ENCODE measurements around the gene KCNAB1. TPM values are rescaled to one million over a fixed set of nuclear protein-coding genes. Genes with fewer than 3 reads are reported as not detected.
A peak's percentile ranks its signal among the peaks of the same experiment; 100 is the strongest.

KCNAB1 gene
- total RNA-seq, 4 donors from 2014 or later: 0.20 to 3.0 (median 1.6) TPM

DNA sequence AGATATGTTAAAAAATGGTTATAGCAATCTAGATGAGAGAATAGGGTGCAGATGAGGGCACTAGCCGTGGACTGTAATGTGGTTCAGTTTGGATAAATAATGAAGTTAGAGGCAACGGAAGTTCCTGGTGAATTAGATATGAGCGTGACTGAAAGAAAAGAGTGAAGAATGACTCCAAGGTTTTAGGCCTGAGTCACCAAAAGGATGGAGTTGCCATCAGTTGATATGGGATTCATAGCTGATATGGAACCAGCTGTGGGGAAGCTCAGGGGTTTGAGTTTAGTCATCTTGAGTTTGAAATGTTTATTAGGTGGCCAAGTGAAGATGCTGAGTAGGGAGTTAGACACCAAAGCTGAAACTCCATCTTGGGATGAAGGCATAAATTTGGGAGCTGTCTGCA lies 368.4 kb downstream of the KCNAB1 start:
- Histone ChIP-seq H3K4me3 (no peak overlapping the region), H3K36me3 (no peaks in the 10 kb centered on the region), H3K27me3 (no peaks in the 10 kb centered on the region), H3K9me3 (no peaks in the 10 kb centered on the region), H3K27ac (no peak overlapping the region), H3K4me1 (peaks cover 2 to 20% (median 3%) of the 10 kb centered on the region in 4 donors)
- no peak for DNase-seq
- in situ Hi-C loops (cut with MboI; ENCODE audit: low pct_ligation_motif_present in 1 of 4, low pct_unique_long_range_greater_than_20kb in 1 of 4, low sequenced_read_pairs in 3 of 4) (no loop called here), intact Hi-C loops (cut with DNase I; ENCODE audit: low total_unique reads) (no loop called here)
- WGBS, 2 donors (ENCODE audit: low coverage in 1 of 2): 96 to 97% methylated on average over 3 of the region's 3 CpGs
- TF ChIP-seq POLR2A (IDR thresholded peaks at IDR 0.05): no peak

DNA sequence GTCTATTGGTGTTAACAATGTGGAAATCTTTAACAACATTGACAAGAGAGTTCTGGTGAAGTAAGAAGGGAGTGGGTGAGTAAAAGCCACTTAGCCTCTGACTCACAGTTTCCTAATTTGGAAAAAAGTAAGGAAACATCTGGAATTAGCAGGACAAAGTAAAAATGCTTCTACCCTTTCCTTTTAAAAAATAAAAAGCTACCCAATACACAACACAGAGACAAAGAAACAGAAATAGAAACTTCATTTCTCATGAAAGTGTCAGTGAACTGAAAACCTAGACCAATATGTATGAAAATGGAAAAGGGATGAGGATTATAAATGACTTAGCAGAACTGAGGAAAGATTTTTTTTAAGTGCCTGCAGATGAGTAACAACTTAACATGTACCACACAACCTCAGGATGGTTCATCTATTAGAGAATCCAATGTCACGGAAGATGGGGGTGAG lies 369.1 kb downstream of the KCNAB1 start:
- peaks cover 0 to 13% (median 1%) of the 10 kb centered on the region in 4 donors for H3K4me1 ChIP-seq
- WGBS, 2 donors (ENCODE audit: low coverage in 1 of 2): 83 to 86% methylated on average over 1 of the region's 1 CpG
- DNase-seq: no peak
- no peaks in the 10 kb centered on the region for H3K9me3 ChIP-seq
- intact Hi-C loops (cut with DNase I; ENCODE audit: low total_unique reads) (no loop called here), in situ Hi-C loops (cut with MboI; ENCODE audit: low pct_ligation_motif_present in 1 of 4, low pct_unique_long_range_greater_than_20kb in 1 of 4, low sequenced_read_pairs in 3 of 4) (no loop called here)
- TF ChIP-seq POLR2A (IDR thresholded peaks at IDR 0.05) (no peak), POLR2AphosphoS5 (IDR thresholded peaks at IDR 0.05) (peak in 1 of 3 donors; percentile 10)
- H3K27me3 ChIP-seq: no peaks in the 10 kb centered on the region
- no peaks in the 10 kb centered on the region for H3K36me3 ChIP-seq
- peak overlapping the region; percentile 5 to 23 (median 12) for H3K27ac ChIP-seq
- no peak overlapping the region for H3K4me3 ChIP-seq

DNA sequence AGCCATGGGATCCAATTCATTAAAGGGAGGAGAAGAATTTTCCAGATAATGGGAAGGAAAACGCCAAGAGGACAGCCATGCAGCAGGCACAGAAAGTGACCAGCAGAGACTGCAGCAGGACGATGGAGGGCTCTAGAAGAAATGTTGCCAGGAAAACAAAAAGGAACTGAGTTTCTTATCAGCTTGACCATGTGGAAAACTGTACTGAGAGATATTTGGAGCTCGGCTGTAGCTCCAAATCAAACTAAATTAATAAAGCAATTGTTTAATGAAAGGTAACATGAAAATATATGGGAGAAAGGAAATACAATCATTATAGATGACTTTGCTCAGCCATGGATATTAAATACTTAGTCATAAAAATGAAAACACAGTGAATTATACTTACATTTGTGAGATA lies 370.8 kb downstream of the KCNAB1 start:
- intact Hi-C loops (cut with DNase I; ENCODE audit: low total_unique reads) (no loop called here), in situ Hi-C loops (cut with MboI; ENCODE audit: low pct_ligation_motif_present in 1 of 4, low pct_unique_long_range_greater_than_20kb in 1 of 4, low sequenced_read_pairs in 3 of 4) (no loop called here)
- 71 to 72% methylated on average over 3 of the region's 3 CpGs for WGBS, 2 donors (ENCODE audit: low coverage in 1 of 2)
- H3K9me3 ChIP-seq: no peaks in the 10 kb centered on the region
- DNase-seq: no peak
- H3K27me3 ChIP-seq: no peaks in the 10 kb centered on the region
- no peak overlapping the region for H3K4me3 ChIP-seq
- no peak overlapping the region for H3K27ac ChIP-seq
- TF ChIP-seq POLR2AphosphoS5 (IDR thresholded peaks at IDR 0.05): no peak
- no peak for TF ChIP-seq EP300 (IDR thresholded peaks at IDR 0.05; ENCODE audit: low read depth)
- TF ChIP-seq POLR2A (IDR thresholded peaks at IDR 0.05): no peak
- TF ChIP-seq, protein P1, sequence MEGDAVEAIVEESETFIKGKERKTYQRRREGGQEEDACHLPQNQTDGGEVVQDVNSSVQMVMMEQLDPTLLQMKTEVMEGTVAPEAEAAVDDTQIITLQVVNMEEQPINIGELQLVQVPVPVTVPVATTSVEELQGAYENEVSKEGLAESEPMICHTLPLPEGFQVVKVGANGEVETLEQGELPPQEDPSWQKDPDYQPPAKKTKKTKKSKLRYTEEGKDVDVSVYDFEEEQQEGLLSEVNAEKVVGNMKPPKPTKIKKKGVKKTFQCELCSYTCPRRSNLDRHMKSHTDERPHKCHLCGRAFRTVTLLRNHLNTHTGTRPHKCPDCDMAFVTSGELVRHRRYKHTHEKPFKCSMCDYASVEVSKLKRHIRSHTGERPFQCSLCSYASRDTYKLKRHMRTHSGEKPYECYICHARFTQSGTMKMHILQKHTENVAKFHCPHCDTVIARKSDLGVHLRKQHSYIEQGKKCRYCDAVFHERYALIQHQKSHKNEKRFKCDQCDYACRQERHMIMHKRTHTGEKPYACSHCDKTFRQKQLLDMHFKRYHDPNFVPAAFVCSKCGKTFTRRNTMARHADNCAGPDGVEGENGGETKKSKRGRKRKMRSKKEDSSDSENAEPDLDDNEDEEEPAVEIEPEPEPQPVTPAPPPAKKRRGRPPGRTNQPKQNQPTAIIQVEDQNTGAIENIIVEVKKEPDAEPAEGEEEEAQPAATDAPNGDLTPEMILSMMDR (IDR thresholded peaks at IDR 0.05): no peak
- H3K4me1 ChIP-seq: peaks cover 0 to 4% (median 1%) of the 10 kb centered on the region in 4 donors
- no peaks in the 10 kb centered on the region for H3K36me3 ChIP-seq

DNA sequence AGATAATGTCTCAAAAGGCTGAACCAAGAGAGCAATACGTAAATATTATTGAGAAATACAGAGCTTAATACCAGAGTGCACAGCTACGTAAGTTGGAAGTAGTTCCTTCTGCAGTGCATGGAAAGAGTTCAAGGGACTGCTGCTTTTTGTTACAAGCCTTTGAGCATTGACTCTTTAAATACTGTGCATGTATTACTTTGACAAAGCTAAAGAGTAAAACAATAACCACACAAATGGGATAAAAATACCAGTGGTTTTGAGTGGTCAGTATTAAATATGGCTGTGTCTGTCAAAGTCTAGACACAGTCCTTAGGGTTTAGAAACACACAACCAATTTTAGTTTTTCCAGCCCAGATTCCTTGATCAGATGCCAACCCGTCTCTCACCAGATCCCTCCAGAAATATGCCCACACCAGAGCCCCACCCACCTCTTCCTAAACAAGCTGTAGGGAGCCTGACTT lies 372.5 kb downstream of the KCNAB1 start:
- Histone ChIP-seq H3K27ac (peak overlapping the region in 3 of 4 donors; percentile 36 to 59 (median 57)), H3K4me1 (peaks cover 0 to 3% (median under 1%) of the 10 kb centered on the region in 4 donors), H3K4me3 (no peak overlapping the region), H3K27me3 (no peaks in the 10 kb centered on the region), H3K9me3 (no peaks in the 10 kb centered on the region), H3K36me3 (no peaks in the 10 kb centered on the region)
- peak in 1 of 3 donors; percentile 43 for TF ChIP-seq POLR2AphosphoS5 (IDR thresholded peaks at IDR 0.05)
- TF ChIP-seq, protein P1 (IDR thresholded peaks at IDR 0.05): no peak
- intact Hi-C loops (cut with DNase I; ENCODE audit: low total_unique reads): no loop called here
- DNase-seq: no peak
- 74% methylated on average over 3 of the region's 3 CpGs for WGBS, 2 donors (ENCODE audit: low coverage in 1 of 2)
- in situ Hi-C loops (cut with MboI; ENCODE audit: low pct_ligation_motif_present in 1 of 4, low pct_unique_long_range_greater_than_20kb in 1 of 4, low sequenced_read_pairs in 3 of 4): no loop called here

DNA sequence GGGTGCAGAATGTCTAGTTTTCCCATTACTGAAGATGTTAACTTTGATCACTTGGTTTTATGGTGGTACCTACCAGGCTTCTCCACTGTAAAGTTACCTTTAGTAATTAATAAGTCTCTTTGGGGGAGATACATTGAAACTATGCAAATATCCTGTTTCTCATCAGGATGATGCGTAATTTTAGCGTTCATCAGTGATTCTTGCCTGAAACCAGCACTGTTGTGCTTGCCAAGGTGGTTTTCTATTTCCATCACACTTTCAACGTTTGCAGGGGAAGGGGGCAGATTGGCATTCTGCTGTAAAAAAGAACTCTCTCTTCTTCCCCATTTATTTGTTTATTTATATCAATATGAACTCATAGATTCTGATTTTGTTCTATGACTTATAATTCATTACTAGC lies 373.5 kb downstream of the KCNAB1 start:
- TF ChIP-seq EP300 (IDR thresholded peaks at IDR 0.05; ENCODE audit: low read depth) (no peak), POLR2AphosphoS5 (IDR thresholded peaks at IDR 0.05) (no peak), POLR2A (IDR thresholded peaks at IDR 0.05) (no peak)
- TF ChIP-seq, protein P1 (IDR thresholded peaks at IDR 0.05): no peak
- WGBS, 2 donors (ENCODE audit: low coverage in 1 of 2): 73 to 96% methylated on average over 3 of the region's 3 CpGs
- DNase-seq: no peak
- in situ Hi-C loops (cut with MboI; ENCODE audit: low pct_ligation_motif_present in 1 of 4, low pct_unique_long_range_greater_than_20kb in 1 of 4, low sequenced_read_pairs in 3 of 4): no loop called here
- H3K4me1 ChIP-seq: peaks cover 0 to 3% (median 0%) of the 10 kb centered on the region in 4 donors
- H3K27me3 ChIP-seq: no peaks in the 10 kb centered on the region
- H3K27ac ChIP-seq: no peak overlapping the region
- H3K9me3 ChIP-seq: no peaks in the 10 kb centered on the region
- no peak overlapping the region for H3K4me3 ChIP-seq
- no peaks in the 10 kb centered on the region for H3K36me3 ChIP-seq
- intact Hi-C loops (cut with DNase I; ENCODE audit: low total_unique reads): no loop called here

Measured in transverse colon (tissue), 4 donors.